Measurements from ENCODE around the gene AGFG1. TPM values are rescaled to one million over a fixed set of nuclear protein-coding genes. Genes with fewer than 3 reads are reported as not detected.

The AGFG1 gene
- total RNA-seq, 6 experiments from 2014 or later, result 62.3 to 105 (median 74.0) TPM

GRCh38 chr2:227566012-227566411, 94.1 kb downstream of the AGFG1 start:
- Mint-ChIP-seq H3K4me1 (ENCODE audit: low read depth) (peaks cover 10% of the 10 kb centered on the region; the same call in 1 of the 2 replicates), H3K27ac (no peak overlapping the region), H3K27me3 (ENCODE audit: insufficient read depth) (peaks cover 2% of the 10 kb centered on the region; the same call in 1 of the 2 replicates), H3K9me3 (no peaks in the 10 kb centered on the region), H3K4me3 (no peak overlapping the region), H3K36me3 (ENCODE audit: low read depth) (no peaks in the 10 kb centered on the region; the same call in 1 of the 2 replicates)
- DNase-seq, result no peak
- TF ChIP-seq, protein P1, sequence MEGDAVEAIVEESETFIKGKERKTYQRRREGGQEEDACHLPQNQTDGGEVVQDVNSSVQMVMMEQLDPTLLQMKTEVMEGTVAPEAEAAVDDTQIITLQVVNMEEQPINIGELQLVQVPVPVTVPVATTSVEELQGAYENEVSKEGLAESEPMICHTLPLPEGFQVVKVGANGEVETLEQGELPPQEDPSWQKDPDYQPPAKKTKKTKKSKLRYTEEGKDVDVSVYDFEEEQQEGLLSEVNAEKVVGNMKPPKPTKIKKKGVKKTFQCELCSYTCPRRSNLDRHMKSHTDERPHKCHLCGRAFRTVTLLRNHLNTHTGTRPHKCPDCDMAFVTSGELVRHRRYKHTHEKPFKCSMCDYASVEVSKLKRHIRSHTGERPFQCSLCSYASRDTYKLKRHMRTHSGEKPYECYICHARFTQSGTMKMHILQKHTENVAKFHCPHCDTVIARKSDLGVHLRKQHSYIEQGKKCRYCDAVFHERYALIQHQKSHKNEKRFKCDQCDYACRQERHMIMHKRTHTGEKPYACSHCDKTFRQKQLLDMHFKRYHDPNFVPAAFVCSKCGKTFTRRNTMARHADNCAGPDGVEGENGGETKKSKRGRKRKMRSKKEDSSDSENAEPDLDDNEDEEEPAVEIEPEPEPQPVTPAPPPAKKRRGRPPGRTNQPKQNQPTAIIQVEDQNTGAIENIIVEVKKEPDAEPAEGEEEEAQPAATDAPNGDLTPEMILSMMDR (IDR thresholded peaks at IDR 0.05), result no peak

DNA sequence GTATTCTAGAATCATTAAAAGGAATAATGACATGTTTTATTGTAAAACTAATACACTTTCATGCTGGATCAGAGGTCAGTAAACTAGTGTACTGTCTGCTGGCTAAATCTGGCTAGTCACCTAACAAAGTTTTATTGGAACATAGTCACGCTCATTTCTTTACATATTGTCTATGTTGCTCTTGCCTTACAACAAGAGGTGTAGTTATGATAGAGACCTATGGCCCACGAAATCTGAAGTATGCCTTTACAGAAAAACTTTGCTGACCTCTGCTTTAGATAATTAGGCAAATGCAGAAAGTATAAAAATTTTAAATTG, 96.9 kb downstream of the AGFG1 start:
- H3K4me3 Mint-ChIP-seq, result no peak overlapping the region
- no peaks in the 10 kb centered on the region for H3K9me3 Mint-ChIP-seq
- H3K36me3 Mint-ChIP-seq (ENCODE audit: low read depth), result no peaks in the 10 kb centered on the region; the same call in 1 of the 2 replicates
- no peak for DNase-seq
- H3K4me1 Mint-ChIP-seq (ENCODE audit: low read depth), result peaks cover 19% of the 10 kb centered on the region
- TF ChIP-seq, protein P1 (IDR thresholded peaks at IDR 0.05), result no peak
- H3K27me3 Mint-ChIP-seq (ENCODE audit: insufficient read depth), result peaks cover 4% of the 10 kb centered on the region
- no peak overlapping the region for H3K27ac Mint-ChIP-seq

DNA sequence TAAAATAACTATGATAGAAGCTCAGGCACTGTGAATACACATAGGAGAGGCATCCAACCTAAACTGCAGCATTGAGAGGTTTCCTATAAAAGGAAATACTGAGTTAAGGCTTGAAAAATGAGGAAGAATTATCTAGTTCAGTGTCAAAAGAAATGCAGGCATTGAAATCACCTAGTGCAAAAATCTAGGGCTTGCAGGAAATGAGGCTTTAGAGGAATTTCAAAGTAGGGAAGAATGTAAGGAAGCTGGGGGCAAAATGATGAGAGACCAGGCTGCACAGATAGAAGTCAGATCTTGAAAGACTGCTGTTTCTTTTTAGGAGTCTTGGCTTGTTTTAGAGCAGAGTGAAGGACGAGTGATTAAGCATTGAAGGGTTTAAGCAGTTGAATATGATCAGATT, 98.7 kb downstream of the AGFG1 start:
- peaks cover 19% of the 10 kb centered on the region for H3K4me1 Mint-ChIP-seq (ENCODE audit: low read depth)
- DNase-seq, result no peak
- H3K4me3 Mint-ChIP-seq, result no peak overlapping the region
- TF ChIP-seq, protein P1 (IDR thresholded peaks at IDR 0.05), result no peak
- H3K27me3 Mint-ChIP-seq (ENCODE audit: insufficient read depth), result peaks cover 4% of the 10 kb centered on the region
- no peaks in the 10 kb centered on the region; the same call in 1 of the 2 replicates for H3K36me3 Mint-ChIP-seq (ENCODE audit: low read depth)
- H3K9me3 Mint-ChIP-seq, result no peaks in the 10 kb centered on the region
- H3K27ac Mint-ChIP-seq, result no peak overlapping the region

DNA sequence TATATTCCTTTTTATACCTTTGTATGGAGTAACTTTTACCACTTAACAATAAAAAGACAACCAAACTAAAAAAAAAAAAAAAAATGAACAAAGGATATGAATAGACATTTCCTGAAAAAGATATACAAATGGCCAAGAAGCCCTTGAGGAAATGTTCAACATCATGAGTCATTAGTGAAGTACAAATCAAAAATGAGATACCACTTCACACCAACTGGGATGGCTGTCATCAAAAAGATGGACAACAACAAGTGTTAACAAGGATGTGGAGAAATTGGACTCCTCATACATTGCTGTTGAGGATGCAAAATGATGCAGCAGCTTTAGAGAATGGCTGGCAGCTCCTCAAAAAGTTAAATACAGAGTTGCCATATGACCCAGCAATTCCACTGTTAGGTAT, 104.2 kb downstream of the AGFG1 start:
- TF ChIP-seq, protein P1 (IDR thresholded peaks at IDR 0.05), result no peak
- Mint-ChIP-seq H3K27me3 (ENCODE audit: insufficient read depth) (peaks cover 2% of the 10 kb centered on the region), H3K9me3 (no peaks in the 10 kb centered on the region), H3K27ac (0 out of 2 replicates have a peak overlapping the region, but pooled peaks have one; percentile 5), H3K4me1 (ENCODE audit: low read depth) (peaks cover 19% of the 10 kb centered on the region), H3K4me3 (no peak overlapping the region), H3K36me3 (ENCODE audit: low read depth) (no peaks in the 10 kb centered on the region)
- DNase-seq, result peak; percentile 7

GRCh38 chr2:227576812-227577211, 104.9 kb downstream of the AGFG1 start:
- Mint-ChIP-seq H3K9me3 (no peaks in the 10 kb centered on the region; the same call in 1 of the 2 replicates), H3K36me3 (ENCODE audit: low read depth) (no peaks in the 10 kb centered on the region; the same call in 1 of the 2 replicates), H3K27me3 (ENCODE audit: insufficient read depth) (no peaks in the 10 kb centered on the region; the same call in 1 of the 2 replicates), H3K4me3 (no peak overlapping the region), H3K27ac (no peak overlapping the region), H3K4me1 (ENCODE audit: low read depth) (peaks cover 19% of the 10 kb centered on the region)
- TF ChIP-seq, protein P1 (IDR thresholded peaks at IDR 0.05), result no peak
- no peak for DNase-seq

DNA sequence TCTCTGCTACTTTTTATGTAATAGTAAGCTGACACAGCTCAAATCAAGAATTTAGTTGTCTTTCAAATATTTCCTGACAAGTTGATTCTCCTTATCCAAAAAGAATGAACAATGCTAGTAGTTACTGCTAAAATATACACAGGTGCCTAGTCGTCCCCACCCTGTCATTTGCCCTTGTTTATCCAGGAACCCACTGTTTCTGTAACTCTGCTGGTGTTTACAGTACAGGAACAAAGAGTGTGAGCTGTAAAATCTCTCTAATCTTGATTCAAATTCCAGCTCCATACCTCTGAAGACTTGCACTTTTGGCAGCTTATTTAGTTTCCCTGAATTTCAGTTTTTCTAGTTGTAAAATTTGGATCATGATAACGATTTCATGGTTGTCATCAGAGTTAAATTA, 105.6 kb downstream of the AGFG1 start:
- Mint-ChIP-seq H3K9me3 (peaks cover 7% of the 10 kb centered on the region), H3K27me3 (ENCODE audit: insufficient read depth) (no peaks in the 10 kb centered on the region; the same call in 1 of the 2 replicates), H3K4me3 (no peak overlapping the region), H3K36me3 (ENCODE audit: low read depth) (peaks cover 7% of the 10 kb centered on the region), H3K4me1 (ENCODE audit: low read depth) (peaks cover 13% of the 10 kb centered on the region), H3K27ac (no peak overlapping the region)
- TF ChIP-seq, protein P1 (IDR thresholded peaks at IDR 0.05), result no peak
- no peak for DNase-seq
